Germinal center (tissue), 1 donor: ENCODE results near the gene TCF7.
A peak's percentile ranks its signal among the peaks of the same experiment; 100 is the strongest.
"Not testable (repeated sequence)": the region's sequence is repeated elsewhere in the genome, so short reads cannot be mapped to it uniquely, and the experiment has no call there.

Source experiments
- DNase-seq: peaks from one replicate; pipeline ENCODE4 v3.0.0; 2012; ENCODE audit warnings: mixed read lengths, low spot score

TCF7 gene

GRCh38 chr5:134145041-134145757, 30.7 kb downstream of the TCF7 start:
- DNase-seq, result no peak

- DNase-seq, result peak; percentile 64
Observed at GRCh38 chr5:134145779-134146581, 31.5 kb downstream of the TCF7 start.

- no peak for DNase-seq
Observed at GRCh38 chr5:134146651-134147518, 32.4 kb downstream of the TCF7 start.

DNA sequence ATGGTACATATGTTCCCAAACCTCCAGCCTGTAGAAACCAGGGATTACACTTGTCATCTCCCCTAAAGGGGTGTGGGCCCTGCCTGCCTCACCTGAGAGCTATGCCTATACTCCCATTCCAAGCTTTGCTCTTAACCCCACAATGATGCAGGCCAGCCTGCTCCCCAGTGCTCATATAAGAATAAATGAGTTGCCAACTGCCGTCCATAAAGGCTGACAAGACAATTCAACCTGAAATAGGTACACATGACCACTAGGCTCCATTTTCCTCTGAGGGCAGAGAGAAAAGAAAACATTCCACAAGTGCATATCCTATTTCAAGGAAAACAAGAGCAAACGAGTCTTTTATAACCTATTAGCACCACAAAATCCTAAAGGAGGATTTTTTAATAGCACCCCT, 33.8 kb downstream of the TCF7 start:
- DNase-seq, result no peak

DNA sequence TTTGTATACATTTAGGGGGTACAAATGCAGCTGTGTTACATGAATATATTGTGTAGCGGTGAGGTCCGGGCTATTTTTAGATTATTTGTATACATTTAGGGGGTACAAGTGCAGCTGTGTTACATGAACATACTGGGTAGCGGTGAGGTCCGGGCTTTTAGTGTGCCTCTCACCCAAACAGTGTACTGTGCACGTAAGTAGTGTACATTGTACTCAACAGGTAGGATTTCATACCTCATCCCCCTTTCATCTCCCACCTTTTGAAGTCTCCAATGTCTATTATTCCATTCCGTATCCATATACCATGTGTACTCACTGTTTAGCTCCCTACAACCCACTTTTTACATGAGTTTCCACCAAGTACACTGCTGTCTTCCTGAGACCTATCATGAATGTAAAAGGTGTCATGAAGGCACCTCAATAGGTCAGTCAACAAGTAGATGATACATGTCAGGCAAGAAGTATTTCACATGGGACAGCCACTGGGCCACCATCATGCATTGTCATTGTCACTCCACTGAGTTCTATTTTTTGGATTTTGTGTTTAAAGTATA, 34.6 kb downstream of the TCF7 start:
- no peak for DNase-seq

DNA sequence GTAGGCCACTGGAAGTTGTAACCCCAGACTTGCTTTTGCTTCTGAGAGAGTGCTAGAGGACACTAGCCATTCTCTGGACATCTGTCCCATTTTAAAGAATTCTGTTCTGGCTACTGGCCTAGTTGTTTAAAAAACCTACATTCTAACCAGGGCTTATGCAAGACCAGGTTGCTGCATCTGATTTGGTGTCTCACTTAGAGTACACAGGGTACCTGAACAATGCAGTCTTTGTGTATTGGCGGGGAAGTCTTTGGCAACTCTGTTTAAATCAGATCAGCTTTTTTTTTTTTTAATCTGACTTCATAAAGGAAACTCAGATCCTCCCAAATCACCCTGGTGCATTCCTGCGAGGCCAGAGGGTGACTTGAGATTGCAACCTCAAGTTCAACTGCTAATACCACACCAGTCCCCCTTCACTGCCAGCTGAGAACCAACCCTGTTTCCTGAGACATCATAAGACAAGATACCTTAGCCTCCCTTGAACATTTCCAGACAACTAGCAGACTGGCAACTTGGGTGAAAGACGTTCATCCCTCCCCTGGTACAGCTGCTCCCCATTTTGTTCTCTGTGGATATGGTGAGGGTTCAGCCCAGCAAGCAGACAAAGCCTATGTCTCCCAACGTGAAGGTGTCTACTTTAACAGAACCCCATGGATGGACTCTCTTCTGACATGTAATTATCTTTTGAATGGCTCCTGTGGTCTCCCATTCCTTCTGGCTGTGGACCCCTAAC, 35.3 kb downstream of the TCF7 start:
- DNase-seq, result no peak

DNA sequence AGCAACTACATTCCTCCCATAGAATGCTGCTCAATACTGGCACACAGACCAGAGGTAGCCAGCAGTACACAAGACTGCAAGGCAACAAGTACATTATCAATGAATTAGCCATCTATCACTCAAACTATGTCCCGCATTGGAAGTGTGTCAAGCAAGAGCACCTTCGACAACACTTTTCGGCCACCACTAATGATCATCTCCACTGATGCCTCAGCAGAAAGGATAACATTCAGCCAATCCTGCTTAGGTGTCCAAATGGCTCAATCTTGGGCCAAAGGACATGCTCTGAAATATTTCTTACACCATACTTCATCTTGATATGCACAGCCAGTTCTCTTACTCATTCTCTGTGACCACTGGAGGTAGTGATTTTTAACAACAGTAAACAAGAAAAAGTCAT, 37.2 kb downstream of the TCF7 start:
- DNase-seq, result no peak

DNA sequence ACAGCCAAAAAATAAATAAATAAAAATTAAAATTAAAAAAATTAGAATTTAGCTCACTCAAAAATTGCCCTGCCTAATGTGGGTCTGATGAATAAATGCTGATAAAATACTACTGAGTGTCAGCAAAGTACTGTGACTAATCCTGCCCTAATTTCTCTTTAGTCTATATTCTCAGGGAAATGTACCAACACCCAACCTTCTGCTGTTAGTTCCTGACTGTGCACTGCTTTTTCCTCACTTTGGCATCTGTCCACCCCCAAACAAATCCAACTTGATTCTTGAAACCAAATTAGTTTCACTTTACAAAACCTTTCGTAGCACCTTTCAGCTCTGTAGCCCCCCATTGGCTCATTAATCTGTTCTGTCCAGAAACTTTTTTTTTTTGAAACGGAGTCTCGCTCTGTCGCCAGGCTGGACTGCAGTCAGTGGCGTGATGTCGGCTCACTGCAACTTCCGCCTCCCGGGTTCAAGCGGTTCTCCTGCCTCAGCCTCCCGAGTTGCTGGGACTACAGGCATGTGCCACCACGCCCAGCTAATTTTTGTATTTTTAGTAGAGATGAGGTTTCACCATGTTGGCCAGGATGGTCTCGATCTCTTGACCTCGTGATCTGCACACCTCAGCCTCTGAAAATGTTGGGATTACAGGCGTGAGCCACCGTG, 37.8 kb downstream of the TCF7 start:
- DNase-seq, result not testable (repeated sequence)

DNA sequence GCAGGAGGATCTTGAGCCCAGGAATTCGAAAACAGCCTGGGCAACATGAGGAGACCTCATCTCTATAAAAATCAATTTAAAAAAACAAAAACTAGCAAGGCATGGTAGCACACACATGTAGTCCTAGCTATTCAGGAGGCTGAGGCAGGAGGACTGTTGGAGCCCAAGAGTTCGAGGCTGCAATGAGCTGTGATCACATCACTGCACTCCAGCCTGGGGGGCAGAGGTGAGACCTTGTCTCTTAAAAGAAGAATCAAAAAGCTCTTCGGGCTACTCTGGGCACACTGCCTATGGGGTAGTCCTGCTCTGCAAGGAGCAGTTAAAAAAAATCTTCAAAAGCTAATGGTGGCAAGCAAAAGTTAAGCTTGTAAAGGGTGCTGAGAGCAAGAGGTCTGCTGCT, 38.8 kb downstream of the TCF7 start:
- DNase-seq, result no peak

DNA sequence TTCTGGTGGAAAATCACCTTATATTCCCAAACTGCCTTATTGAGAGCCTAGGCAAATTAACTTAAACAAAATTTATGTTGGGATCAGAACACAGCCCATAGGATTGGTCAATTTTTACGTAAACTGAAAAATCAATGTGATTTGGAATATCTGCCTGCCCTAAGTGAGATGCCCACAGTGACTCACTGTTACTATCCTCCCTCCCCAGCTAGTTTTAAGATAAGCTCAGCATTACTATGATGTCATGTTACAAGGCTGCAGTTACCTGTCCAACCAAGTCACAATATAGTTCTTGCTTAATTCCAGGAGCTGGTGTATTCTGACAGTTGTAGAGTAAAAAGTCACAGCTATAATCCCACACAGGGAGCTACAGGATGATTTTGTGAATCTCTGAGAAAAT, 39.2 kb downstream of the TCF7 start:
- DNase-seq, result no peak

DNA sequence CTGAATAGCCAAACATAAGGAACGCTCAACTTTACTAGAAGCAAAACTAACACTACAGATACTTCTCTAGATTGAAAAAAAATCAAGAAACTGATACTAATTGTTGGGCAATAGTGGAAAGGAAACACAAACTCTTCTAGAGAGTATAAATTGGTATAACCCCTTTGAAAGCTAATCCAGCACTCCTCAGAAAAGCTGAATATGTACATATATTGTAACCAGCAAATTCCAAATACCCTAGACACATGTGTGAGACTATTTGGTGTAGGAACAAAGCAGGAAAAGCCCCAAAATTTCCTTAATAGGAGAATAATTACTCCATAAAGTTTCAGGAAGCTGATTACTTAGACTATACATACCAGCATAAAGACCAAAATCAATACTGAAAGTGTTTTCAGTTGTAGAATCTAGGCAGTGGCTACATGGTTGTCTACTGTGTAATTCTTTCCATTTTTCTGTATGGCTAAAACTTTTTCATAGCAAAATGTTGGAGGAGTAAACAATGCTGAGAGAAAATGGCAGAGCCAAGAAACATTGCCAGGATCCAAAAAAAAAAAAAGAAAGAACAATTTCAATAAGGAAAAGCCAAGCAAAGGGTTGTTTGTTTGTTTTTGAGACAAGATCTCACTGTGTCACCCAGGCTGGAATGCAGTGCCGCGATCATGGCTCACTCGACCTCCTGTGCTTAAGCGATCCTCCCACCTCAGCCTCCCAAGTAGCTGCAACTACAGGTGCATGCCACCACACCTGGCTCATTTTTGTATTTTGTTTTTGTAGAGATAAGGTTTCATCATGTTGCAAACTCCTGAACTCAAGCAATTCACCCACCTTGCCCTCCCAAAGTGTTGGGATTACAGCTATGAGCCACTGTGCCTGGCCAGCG, 47.3 kb downstream of the TCF7 start:
- DNase-seq, result no peak

- no peak for DNase-seq
Observed at GRCh38 chr5:134162592-134162991, 48.1 kb downstream of the TCF7 start.

- DNase-seq, result no peak
Observed at GRCh38 chr5:134171972-134172371, 57.5 kb downstream of the TCF7 start.

DNA sequence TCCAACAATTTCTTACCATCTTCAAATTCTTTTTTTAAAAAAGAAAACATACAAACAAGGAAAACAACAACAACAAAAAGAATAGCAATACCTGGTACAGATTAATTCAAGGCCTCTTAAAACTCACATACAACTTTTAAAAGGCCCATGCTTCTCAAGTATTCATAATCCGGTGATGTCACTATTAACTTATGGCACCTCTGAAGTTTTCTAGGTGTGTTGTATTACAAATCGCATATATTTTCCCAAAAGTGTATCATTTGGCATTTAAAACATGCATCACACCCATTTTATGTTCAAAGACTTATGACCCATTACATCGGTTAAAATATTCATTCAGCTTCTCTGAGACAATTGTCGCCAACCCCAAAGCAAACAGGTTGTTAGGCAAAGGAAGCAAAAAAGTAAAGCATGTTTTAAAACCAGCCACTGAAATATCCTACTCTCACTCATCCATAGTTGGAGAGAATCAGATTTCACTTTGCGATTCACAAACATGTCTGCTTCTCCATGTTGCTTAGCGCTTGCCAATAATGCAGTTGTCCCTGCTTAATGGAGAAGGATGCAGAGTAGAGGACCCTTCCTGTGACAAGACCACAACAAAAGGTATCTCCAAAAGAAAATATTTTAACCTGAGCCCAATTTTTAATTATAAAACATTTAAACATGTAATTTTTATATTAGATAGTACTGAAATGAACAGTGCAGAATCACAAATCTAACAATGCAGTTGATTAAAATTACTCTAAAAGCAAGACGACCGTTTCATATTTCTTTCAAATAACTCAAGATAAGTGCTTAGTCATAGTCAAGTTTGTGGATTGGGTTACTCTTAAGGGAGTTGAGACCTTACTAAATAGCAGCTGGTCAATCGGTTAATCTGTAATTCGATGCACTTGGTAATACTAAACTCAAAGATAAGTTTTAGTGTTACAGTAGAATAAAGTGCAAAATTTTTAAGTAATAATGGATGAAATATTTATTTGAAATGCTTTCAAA, 60.7 kb downstream of the TCF7 start:
- DNase-seq, result no peak

- peak; percentile 34 for DNase-seq
Observed at GRCh38 chr5:134175921-134176510, 61.5 kb downstream of the TCF7 start.

DNA sequence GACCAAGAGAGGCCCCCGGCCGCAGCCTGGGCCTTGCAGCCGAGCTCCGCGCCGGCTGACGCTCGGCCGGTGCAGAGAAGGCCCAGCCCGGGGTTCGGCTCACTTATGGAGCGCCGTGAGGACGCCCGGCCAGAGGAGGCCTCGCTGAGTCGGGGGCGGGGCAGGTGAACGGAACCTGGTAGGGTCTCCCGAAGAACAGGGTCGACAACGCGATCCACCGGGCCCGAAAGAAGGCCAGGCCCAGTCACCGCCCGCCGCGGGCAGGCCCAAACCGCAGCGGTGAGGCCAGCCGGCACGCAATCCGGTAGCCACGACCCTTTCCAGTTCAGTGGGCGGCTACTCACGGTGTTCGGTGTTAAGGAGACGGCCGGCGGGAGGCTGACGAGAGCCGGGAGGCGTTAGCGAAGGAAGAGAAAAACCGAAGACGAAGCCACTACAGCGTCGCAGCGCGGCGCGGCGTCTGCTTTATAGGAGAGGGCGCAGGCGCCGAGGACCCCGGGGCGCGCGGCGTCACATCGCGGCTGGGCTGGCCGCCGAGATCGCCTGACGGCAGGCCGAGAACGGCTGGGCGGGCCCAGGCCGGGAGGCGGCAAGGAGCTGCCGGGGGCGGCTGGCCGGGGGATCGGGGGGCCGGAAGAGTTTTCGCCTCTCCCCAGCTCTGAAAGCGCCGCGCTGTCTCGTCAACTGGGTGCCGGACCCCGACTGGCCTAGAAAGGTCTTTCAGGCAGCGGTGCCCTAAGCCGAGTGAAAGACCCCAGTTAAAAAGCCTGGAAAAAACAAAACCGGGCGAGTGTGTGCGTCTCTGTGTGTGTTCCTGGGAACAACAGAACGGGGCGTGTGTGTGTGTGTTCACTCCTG, 62.3 kb downstream of the TCF7 start, which contains the start of gene SKP1:
Gene SKP1 (minus strand): TSS at position 440 of the 858 bp plus-strand sequence. CDS start 2,928 bp downstream, outside the sequence.
- DNase-seq, result peak; percentile 89
